GM19452 (cell line): Measurements from ENCODE around the gene ANXA4.

Experiments
- ATAC-seq: cut with Tn5 transposase; IDR thresholded peaks from one replicate; pipeline ENCODE4 v1.9.1; 2021; ENCODE audit not compliant: unreplicated experiment

ANXA4 gene

GRCh38 chr2:69837533-69837932 is 95.6 kb downstream of the ANXA4 start:
- no peak for ATAC-seq

GRCh38 chr2:69843993-69844392 is 102.1 kb downstream of the ANXA4 start:
- ATAC-seq = no peak

- no peak for ATAC-seq
Observed at GRCh38 chr2:69844560-69844959, 102.6 kb downstream of the ANXA4 start.

- ATAC-seq = no peak
Observed at GRCh38 chr2:69846182-69847067, 104.5 kb downstream of the ANXA4 start.

GRCh38 chr2:69847068-69847828 is 105.3 kb downstream of the ANXA4 start:
- ATAC-seq = no peak

- ATAC-seq = no peak
Observed at GRCh38 chr2:69848186-69848790, 106.4 kb downstream of the ANXA4 start.

GRCh38 chr2:69858261-69858660 is 116.3 kb downstream of the ANXA4 start:
- ATAC-seq = no peak

- ATAC-seq = no peak
Observed at GRCh38 chr2:69863298-69863697, 121.4 kb downstream of the ANXA4 start.
